HG02970 (cell line): ENCODE results near the gene MICAL1.

ENCODE experiments used
- ATAC-seq: cut with Tn5 transposase; IDR thresholded peaks from one replicate; pipeline ENCODE4 v1.9.1; 2021; ENCODE audit warnings: mild to moderate bottlenecking, moderate library complexity, moderate number of reproducible peaks; ENCODE audit not compliant: unreplicated experiment, low FRiP score

Gene MICAL1

GRCh38 chr6:109440331-109441068 is 15.1 kb downstream of the MICAL1 start, which contains the start of the genes PPIL6 and SMPD2:
TSS of gene PPIL6 (minus strand) at chr6:109440628. CDS start at chr6:109440590, 38 bp downstream.
TSS of gene SMPD2 (plus strand) at chr6:109440724. CDS start at chr6:109441122, 398 bp downstream.
- ATAC-seq, result peak; percentile 91

GRCh38 chr6:109436041-109436440 is 19.5 kb downstream of the MICAL1 start:
- no peak for ATAC-seq

GRCh38 chr6:109434456-109434855 is 21.1 kb downstream of the MICAL1 start:
- ATAC-seq, result no peak

GRCh38 chr6:109429496-109429895 is 26.1 kb downstream of the MICAL1 start:
- no peak for ATAC-seq

- ATAC-seq, result no peak
Observed at GRCh38 chr6:109428889-109429477, 26.6 kb downstream of the MICAL1 start.

- no peak for ATAC-seq
Observed at GRCh38 chr6:109424946-109425345, 30.6 kb downstream of the MICAL1 start.

GRCh38 chr6:109421184-109421583 is 34.4 kb downstream of the MICAL1 start:
- no peak for ATAC-seq

GRCh38 chr6:109420751-109421150 is 34.8 kb downstream of the MICAL1 start:
- ATAC-seq, result no peak

GRCh38 chr6:109417646-109418045 is 37.9 kb downstream of the MICAL1 start:
- no peak for ATAC-seq

- ATAC-seq, result no peak
Observed at GRCh38 chr6:109411034-109411433, 44.5 kb downstream of the MICAL1 start.

- ATAC-seq, result no peak
Observed at GRCh38 chr6:109406196-109406595, 49.4 kb downstream of the MICAL1 start.

- ATAC-seq, result no peak
Observed at GRCh38 chr6:109397020-109397419, 58.6 kb downstream of the MICAL1 start.

- no peak for ATAC-seq
Observed at GRCh38 chr6:109396046-109396718, 59.4 kb downstream of the MICAL1 start.
